Trophoblast cell (in vitro differentiated cells and primary cell): ENCODE measurements around the gene CFAP92.
"Not testable (repeated sequence)": the region's sequence is repeated elsewhere in the genome, so short reads cannot be mapped to it uniquely, and the experiment has no call there.

ENCODE experiments used
- DNase-seq, 2 donors: peaks; one replicate each; pipeline ENCODE4 v3.0.0-alpha.2; 2016
- H2AFZ ChIP-seq: 2 replicates; pipeline ENCODE4 v1.6.1; 2013; ENCODE audit warnings: low read length, moderate library complexity, mild to moderate bottlenecking; ENCODE audit not compliant: insufficient read depth, poor library complexity
- H2AK5ac ChIP-seq: 2 replicates; pipeline ENCODE4 v1.6.1; 2013; ENCODE audit warnings: mild to moderate bottlenecking, low read length
- H2BK120ac ChIP-seq: 2 replicates; pipeline ENCODE4 v1.6.1; 2013; ENCODE audit warnings: low read length, mild to moderate bottlenecking, moderate library complexity; ENCODE audit not compliant: insufficient read depth, poor library complexity
- H2BK12ac ChIP-seq: 2 replicates; pipeline ENCODE4 v1.6.1; 2013; ENCODE audit warnings: mild to moderate bottlenecking, low read length, moderate library complexity
- H2BK5ac ChIP-seq: 2 replicates; pipeline ENCODE4 v1.6.1; 2013; ENCODE audit warnings: low read length, low read depth, moderate library complexity, mild to moderate bottlenecking; ENCODE audit not compliant: poor library complexity
- H3K14ac ChIP-seq: 2 replicates; pipeline ENCODE4 v1.6.1; 2013; ENCODE audit warnings: mild to moderate bottlenecking, low read length
- H3K18ac ChIP-seq: 2 replicates; pipeline ENCODE4 v1.6.1; 2013; ENCODE audit warnings: mild to moderate bottlenecking, low read length
- H3K23ac ChIP-seq: 2 replicates; pipeline ENCODE4 v1.6.1; 2013; ENCODE audit warnings: low read length
- H3K27ac ChIP-seq: 2 replicates; pipeline ENCODE4 v1.5.1; 2013; ENCODE audit warnings: low read depth, mild to moderate bottlenecking, inconsistent platforms, low read length, moderate library complexity
- H3K27me3 ChIP-seq: 2 replicates; pipeline ENCODE4 v1.6.1; 2013; ENCODE audit warnings: inconsistent platforms, mild to moderate bottlenecking, low read length, moderate library complexity; ENCODE audit not compliant: insufficient read depth
- H3K36me3 ChIP-seq, 2 experiments: 1 replicate in 1 of 2; 2 replicates in 1 of 2; pipeline ENCODE4 v1.6.1; 2013; ENCODE audit warnings: low read length in 2 of 2, mild to moderate bottlenecking in 2 of 2, moderate library complexity in 1 of 2; ENCODE audit not compliant: insufficient read depth in 2 of 2, control insufficient read depth in 1 of 2
- H3K4ac ChIP-seq: 2 replicates; pipeline ENCODE4 v1.6.1; 2013; ENCODE audit warnings: low read depth, mild to moderate bottlenecking, low read length, moderate library complexity
- H3K4me1 ChIP-seq, 2 experiments: 1 replicate in 1 of 2; 2 replicates in 1 of 2; pipeline ENCODE4 v1.6.1; 2013; ENCODE audit warnings: low read length in 2 of 2, mild to moderate bottlenecking in 2 of 2, moderate library complexity in 1 of 2; ENCODE audit not compliant: insufficient read depth in 2 of 2, control insufficient read depth in 1 of 2
- H3K4me2 ChIP-seq: 2 replicates; pipeline ENCODE4 v1.6.1; 2013; ENCODE audit warnings: inconsistent platforms, mild to moderate bottlenecking, low read length, moderate library complexity
- H3K4me3 ChIP-seq: 2 replicates; pipeline ENCODE4 v1.5.1; 2013; ENCODE audit warnings: mild to moderate bottlenecking, low read depth, low read length, inconsistent platforms
- H3K79me1 ChIP-seq: one replicate; pipeline ENCODE4 v1.6.1; 2013; ENCODE audit warnings: low read length
- H3K79me2 ChIP-seq: 2 replicates; pipeline ENCODE4 v1.6.1; 2013; ENCODE audit warnings: low read length, mild to moderate bottlenecking; ENCODE audit not compliant: control insufficient read depth, insufficient read depth, poor library complexity
- H3K9ac ChIP-seq: 2 replicates; pipeline ENCODE4 v1.6.1; 2013; ENCODE audit warnings: mild to moderate bottlenecking, low read length
- H3K9me3 ChIP-seq: 2 replicates; pipeline ENCODE4 v1.6.1; 2013; ENCODE audit warnings: low read depth, mild to moderate bottlenecking, control low read depth, inconsistent platforms, low read length; ENCODE audit not compliant: insufficient read depth
- H4K12ac ChIP-seq: 2 replicates; pipeline ENCODE4 v1.6.1; 2013; ENCODE audit warnings: low read depth, mild to moderate bottlenecking, low read length, moderate library complexity
- H4K8ac ChIP-seq: 2 replicates; pipeline ENCODE4 v1.6.1; 2013; ENCODE audit warnings: low read depth, mild to moderate bottlenecking, low read length, moderate library complexity
- H4K91ac ChIP-seq: one replicate; pipeline ENCODE4 v1.6.1; 2013; ENCODE audit warnings: low read depth, mild to moderate bottlenecking, low read length, moderate library complexity
- WGBS: extraction: QIAGEN DNeasy Blood & Tissue Kit; methylation state at CpG from one replicate; pipeline ENCODE4 v1.1.7; 2013; ENCODE audit warnings: missing lambda C conversion rate; ENCODE audit not compliant: insufficient read length, insufficient coverage; ENCODE audit errors: extremely low coverage; 5-methylcytosine and 5-hydroxymethylcytosine counted together

CFAP92 gene

GRCh38 chr3:128870347-128870746, 123.5 kb downstream of the CFAP92 start:
- Histone ChIP-seq H3K14ac (no peak overlapping the region), H3K18ac (no peak overlapping the region), H2AK5ac (no peak overlapping the region), H3K36me3 (no peaks in the 10 kb centered on the region), H2AFZ (no peak overlapping the region), H3K4ac (no peak overlapping the region), H4K8ac (no peak overlapping the region), H3K4me1 (no peaks in the 10 kb centered on the region), H4K12ac (no peak overlapping the region), H2BK120ac (no peak overlapping the region), H3K79me2 (no peaks in the 10 kb centered on the region), H3K4me2 (no peak overlapping the region), H3K4me3 (no peak overlapping the region), H2BK12ac (no peak overlapping the region), H3K9ac (no peak overlapping the region), H3K79me1 (no peaks in the 10 kb centered on the region), H4K91ac (no peak overlapping the region), H3K9me3 (no peaks in the 10 kb centered on the region), H3K27ac (no peak overlapping the region), H2BK5ac (no peak overlapping the region), H3K23ac (no peak overlapping the region), H3K27me3 (no peaks in the 10 kb centered on the region)
- no peak for DNase-seq
- no CpG with 5 or more reads among the region's 4 CpGs for WGBS

- no peaks in the 10 kb centered on the region for H3K4me1 ChIP-seq
- no peak overlapping the region for H4K91ac ChIP-seq
- peak; percentile 99 to 100 for DNase-seq
- H3K27me3 ChIP-seq = no peaks in the 10 kb centered on the region
- no peaks in the 10 kb centered on the region for H3K9me3 ChIP-seq
- no peak overlapping the region for H3K27ac ChIP-seq
- H3K4ac ChIP-seq = no peak overlapping the region
- no peaks in the 10 kb centered on the region for H3K79me2 ChIP-seq
- H3K18ac ChIP-seq = no peak overlapping the region
- no peak overlapping the region for H3K23ac ChIP-seq
- H2AFZ ChIP-seq = no peak overlapping the region
- no peak overlapping the region for H3K14ac ChIP-seq
- H2BK120ac ChIP-seq = no peak overlapping the region
- H2BK5ac ChIP-seq = no peak overlapping the region
- H3K4me3 ChIP-seq = no peak overlapping the region
- no peaks in the 10 kb centered on the region for H3K79me1 ChIP-seq
- H2AK5ac ChIP-seq = no peak overlapping the region
- no CpG with 5 or more reads among the region's 4 CpGs for WGBS
- H4K12ac ChIP-seq = no peak overlapping the region
- H3K36me3 ChIP-seq = no peaks in the 10 kb centered on the region
- no peak overlapping the region for H4K8ac ChIP-seq
- no peak overlapping the region for H2BK12ac ChIP-seq
- no peak overlapping the region for H3K4me2 ChIP-seq
- no peak overlapping the region for H3K9ac ChIP-seq
Measured at GRCh38 chr3:128867200-128868125, 126.4 kb downstream of the CFAP92 start.

- H3K14ac ChIP-seq, H2BK12ac ChIP-seq, H2AFZ ChIP-seq, H2BK120ac ChIP-seq, H4K8ac ChIP-seq, H4K12ac ChIP-seq, H3K23ac ChIP-seq, H3K18ac ChIP-seq, H3K36me3 ChIP-seq, H3K79me2 ChIP-seq, H4K91ac ChIP-seq, H3K4me2 ChIP-seq, H3K27me3 ChIP-seq, H3K4me1 ChIP-seq, H3K9ac ChIP-seq, H3K27ac ChIP-seq, H2AK5ac ChIP-seq, H3K4ac ChIP-seq, H3K79me1 ChIP-seq, H2BK5ac ChIP-seq, H3K4me3 ChIP-seq: not testable (repeated sequence)
- WGBS = no CpG with 5 or more reads among the region's 25 CpGs
- DNase-seq = peak in 1 of 2 donors; percentile 6
- H3K9me3 ChIP-seq = peaks cover 14% of the 10 kb centered on the region
Measured at GRCh38 chr3:128864849-128865804, 128.7 kb downstream of the CFAP92 start.

- Histone ChIP-seq H2BK120ac (no peak overlapping the region), H2BK5ac (no peak overlapping the region), H3K18ac (no peak overlapping the region), H4K8ac (no peak overlapping the region), H3K9ac (no peak overlapping the region), H3K4me3 (no peak overlapping the region), H3K4me2 (no peak overlapping the region), H3K36me3 (no peaks in the 10 kb centered on the region), H2AK5ac (no peak overlapping the region), H3K14ac (no peak overlapping the region), H2AFZ (no peak overlapping the region), H3K79me2 (no peaks in the 10 kb centered on the region), H3K27ac (no peak overlapping the region), H3K9me3 (peaks cover 20% of the 10 kb centered on the region), H2BK12ac (no peak overlapping the region), H3K27me3 (no peaks in the 10 kb centered on the region), H4K91ac (no peak overlapping the region), H3K4ac (no peak overlapping the region), H3K79me1 (no peaks in the 10 kb centered on the region), H3K4me1 (no peaks in the 10 kb centered on the region), H4K12ac (no peak overlapping the region), H3K23ac (no peak overlapping the region)
- no CpG with 5 or more reads among the region's 11 CpGs for WGBS
- no peak for DNase-seq
Measured at GRCh38 chr3:128864351-128864811, 129.5 kb downstream of the CFAP92 start.
